Measurements from ENCODE around the gene WBP11. TPM values are rescaled to one million over a fixed set of nuclear protein-coding genes. Genes with fewer than 3 reads are reported as not detected.

The WBP11 gene
- total and polyA plus RNA-seq, 2 of the 13 experiments (the other 11 are each of a cell fraction or from before 2014, with no cell fraction given): 7.6 to 31.0 TPM

GRCh38 chr12:14769969-14770495, 33.2 kb downstream of the WBP11 start (continued):
- TF ChIP-seq ZNF687 (CRISPR knock-in tag; IDR thresholded peaks at IDR 0.05) (peak; percentile 92), CREB1 (IDR thresholded peaks at IDR 0.05) (no peak; the same call in 1 of the 2 replicates), CREB1 (CRISPR knock-in tag; IDR thresholded peaks at IDR 0.05) (peak; percentile 66), TEF (CRISPR knock-in tag; IDR thresholded peaks at IDR 0.05) (no peak; the same call in 1 of the 2 replicates), ZNF740 (CRISPR knock-in tag; IDR thresholded peaks at IDR 0.05) (no peak), KLF13 (CRISPR knock-in tag; IDR thresholded peaks at IDR 0.05) (no peak), NFE2L1 (CRISPR knock-in tag; IDR thresholded peaks at IDR 0.05; ENCODE audit: borderline replicate concordance) (no peak), ZNF329 (CRISPR knock-in tag; IDR thresholded peaks at IDR 0.05; ENCODE audit: low read depth) (no peak), ZBTB8A (CRISPR knock-in tag; IDR thresholded peaks at IDR 0.05; ENCODE audit: borderline replicate concordance, low read depth) (no peak), NR2C2 (CRISPR knock-in tag; IDR thresholded peaks at IDR 0.05; ENCODE audit: borderline replicate concordance) (peak; percentile 23; the same call in 1 of the 2 replicates), PTBP1 (IDR thresholded peaks at IDR 0.05; ENCODE audit: low read depth, low read length, poor library complexity, severe bottlenecking) (no peak), TSC22D2 (CRISPR knock-in tag; IDR thresholded peaks at IDR 0.05; ENCODE audit: borderline replicate concordance) (no peak), NFIB (CRISPR knock-in tag; IDR thresholded peaks at IDR 0.05; ENCODE audit: borderline replicate concordance) (no peak), XBP1 (CRISPR knock-in tag; IDR thresholded peaks at IDR 0.05) (no peak), ZMAT3 (CRISPR knock-in tag; conservative IDR thresholded peaks at IDR 0.05) (peak; percentile 41; the same call in 1 of the 2 replicates), ZNF761 (CRISPR knock-in tag; conservative IDR thresholded peaks at IDR 0.05) (no peak), MAF1 (CRISPR knock-in tag; IDR thresholded peaks at IDR 0.05; ENCODE audit: borderline replicate concordance) (no peak), RCOR2 (CRISPR knock-in tag; IDR thresholded peaks at IDR 0.05) (no peak), ZNF367 (CRISPR knock-in tag; IDR thresholded peaks at IDR 0.05; ENCODE audit: borderline replicate concordance) (no peak), JARID2 (CRISPR knock-in tag; IDR thresholded peaks at IDR 0.05; ENCODE audit: insufficient replicate concordance) (no peak), ARID2 (CRISPR knock-in tag; IDR thresholded peaks at IDR 0.05; ENCODE audit: borderline replicate concordance) (0 out of 2 replicates have a peak, but pooled peaks have one; percentile 4), ZNF263 (CRISPR knock-in tag; IDR thresholded peaks at IDR 0.05) (no peak), TFDP1 (CRISPR knock-in tag; IDR thresholded peaks at IDR 0.05; ENCODE audit: borderline replicate concordance) (peak; percentile 64; the same call in 1 of the 2 replicates), ZBTB3 (CRISPR knock-in tag; IDR thresholded peaks at IDR 0.05; ENCODE audit: borderline replicate concordance, low read depth) (peak; percentile 16; the same call in 1 of the 2 replicates), ZNF496 (CRISPR knock-in tag; IDR thresholded peaks at IDR 0.05; ENCODE audit: insufficient replicate concordance) (no peak)
